HepG2 (cell line): ENCODE data around the gene TOPBP1. TPM values are rescaled to one million over a fixed set of nuclear protein-coding genes. Genes with fewer than 3 reads are reported as not detected.
A peak's percentile ranks its signal among the peaks of the same experiment; 100 is the strongest.

Source experiments
- ARID4A ChIP-seq: sonication (generic); formaldehyde crosslinking; IDR thresholded peaks from 2 replicates; pipeline ENCODE4 v1.5.0; 2020; ENCODE audit warnings: mild to moderate bottlenecking, missing genetic modification reagents, borderline replicate concordance
- ATF7 ChIP-seq, 2 experiments: fragments of 450-650 bp in 1 of 2; sonication (generic) in 1 of 2; formaldehyde crosslinking in 1 of 2; IDR thresholded peaks; 2 replicates each; pipeline versions ENCODE4 v1.4.0 to v1.6.1; 2016 to 2020; ENCODE audit warnings: antibody characterized with exemption in 1 of 2, mild to moderate bottlenecking in 1 of 2, missing genetic modification reagents in 1 of 2
- CEBPB ChIP-seq: IDR thresholded peaks from 2 replicates; pipeline ENCODE4 v1.6.1; 2011; ENCODE audit warnings: low read depth, low read length, improper control_type of control experiment, borderline replicate concordance
- ETV5 ChIP-seq: IDR thresholded peaks from 2 replicates; pipeline ENCODE4 v1.6.1; 2018; ENCODE audit warnings: missing biosample characterization, missing genetic modification reagents, inconsistent platforms, borderline replicate concordance
- FOXK2 ChIP-seq: fragments of 450-650 bp; IDR thresholded peaks from 2 replicates; pipeline ENCODE4 v1.6.1; 2016
- HES4 ChIP-seq: sonication (generic); formaldehyde crosslinking; IDR thresholded peaks from 2 replicates; pipeline ENCODE4 v1.9.0; 2021; ENCODE audit warnings: mild to moderate bottlenecking, missing genetic modification reagents, borderline replicate concordance
- HNF4A ChIP-seq: sonication (generic); formaldehyde crosslinking; IDR thresholded peaks from 2 replicates; pipeline ENCODE4 v1.4.0; 2020; ENCODE audit warnings: missing genetic modification reagents
- HOXD1 ChIP-seq: sonication (generic); formaldehyde crosslinking; IDR thresholded peaks from 2 replicates; pipeline ENCODE4 v1.5.0; 2020; ENCODE audit warnings: missing genetic modification reagents
- IKZF1 ChIP-seq: fragments of 450-650 bp; IDR thresholded peaks from 2 replicates; pipeline ENCODE4 v1.7.1; 2016
- IRF2 ChIP-seq: IDR thresholded peaks from 2 replicates; pipeline ENCODE4 v1.6.1; 2018; ENCODE audit warnings: missing genetic modification reagents, missing compliant biosample characterization
- KLF16 ChIP-seq, 2 experiments: sonication (generic) in 1 of 2; formaldehyde crosslinking in 1 of 2; IDR thresholded peaks; 2 replicates each; pipeline versions ENCODE4 v1.6.1 to v1.8.0; 2016 to 2023; ENCODE audit warnings: missing genetic modification reagents in 2 of 2, missing compliant biosample characterization in 1 of 2
- KMT2A ChIP-seq: sonication (generic); formaldehyde crosslinking; IDR thresholded peaks from 2 replicates; pipeline ENCODE4 v1.4.0; 2020; ENCODE audit warnings: missing genetic modification reagents
- MLLT10 ChIP-seq: sonication (generic); formaldehyde crosslinking; IDR thresholded peaks from 2 replicates; pipeline ENCODE4 v1.4.0; 2020; ENCODE audit warnings: missing genetic modification reagents
- PREB ChIP-seq: sonication (generic); formaldehyde crosslinking; IDR thresholded peaks from 2 replicates; pipeline ENCODE4 v1.4.0; 2020; ENCODE audit warnings: missing genetic modification reagents
- RFXAP ChIP-seq: sonication (generic); formaldehyde crosslinking; IDR thresholded peaks from 2 replicates; pipeline ENCODE4 v1.4.0; 2020; ENCODE audit warnings: missing genetic modification reagents, borderline replicate concordance
- TOE1 ChIP-seq: sonication (generic); formaldehyde crosslinking; IDR thresholded peaks from 2 replicates; pipeline ENCODE4 v1.4.0; 2020; ENCODE audit warnings: mild to moderate bottlenecking, missing genetic modification reagents
- ZMAT3 ChIP-seq: sonication (generic); formaldehyde crosslinking; conservative IDR thresholded peaks from 2 replicates; pipeline ENCODE4 v1.7.0; 2021; ENCODE audit warnings: missing genetic modification reagents
- ZNF724P ChIP-seq: sonication (generic); formaldehyde crosslinking; IDR thresholded peaks from 2 replicates; pipeline ENCODE4 v1.8.0; 2022; ENCODE audit warnings: missing genetic modification reagents, borderline replicate concordance
- polyA plus RNA-seq, 8 experiments: library from polyadenylated mRNA; depleted of rRNA in 3 of 8; stranded (reverse) in 7 of 8; unstranded in 1 of 8; fragments of >200 nt; fragmentation: Illumina TruSeq in 4 of 8; extraction: Trizol in 4 of 8; gene quantifications; 2 replicates each; pipeline versions ENCODE4 v1.2.1 to v1.2.3, GENCODE V29; 2011 to 2016; ENCODE audit warnings: low read depth in 4 of 8, missing spikeins in 1 of 8, mixed read lengths in 1 of 8; ENCODE audit not compliant: insufficient read depth in 1 of 8
- total RNA-seq, 5 experiments: library from RNA; depleted of rRNA; stranded (reverse); fragments of >200 nt; fragmentation: Illumina TruSeq; extraction: Trizol; gene quantifications; 2 replicates each; pipeline ENCODE4 v1.2.3, GENCODE V29; 2016; ENCODE audit warnings: low read depth in 1 of 5
- TF ChIP-seq, protein P1 (sequence below): sonication (generic); formaldehyde crosslinking; IDR thresholded peaks from 2 replicates; pipeline ENCODE4 v1.4.0; 2020; ENCODE audit warnings: missing genetic modification reagents
- TF ChIP-seq, protein P2 (sequence below): IDR thresholded peaks from 2 replicates; pipeline ENCODE4 v1.6.1; 2016
- TF ChIP-seq, protein P3 (sequence below): IDR thresholded peaks from 2 replicates; pipeline ENCODE4 v1.6.1; 2012; ENCODE audit warnings: inconsistent platforms

The TOPBP1 gene
- total and polyA plus RNA-seq, 2 of the 13 experiments (the other 11 are each of a cell fraction or from before 2014, with no cell fraction given) = 24.3 to 42.9 TPM

DNA sequence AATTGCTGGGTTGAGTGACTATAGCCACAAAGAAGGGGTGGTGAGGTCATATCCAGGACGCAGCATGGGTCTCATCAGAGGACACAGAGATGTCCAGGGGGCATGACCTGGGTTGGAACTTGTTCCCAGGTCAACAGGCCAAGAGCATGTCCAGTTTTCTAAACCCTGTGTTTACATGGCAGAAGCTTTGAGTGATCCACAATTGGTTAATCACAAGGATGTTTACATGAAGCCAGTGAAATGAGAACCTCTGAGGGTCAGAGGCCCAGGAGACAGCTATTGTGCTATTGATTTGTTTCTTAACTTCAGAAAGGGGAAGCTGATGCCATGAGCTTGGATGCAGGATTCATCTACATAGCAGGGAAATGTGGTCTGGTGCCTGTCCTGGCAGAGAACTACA lies 42.2 kb upstream of the TOPBP1 start (continued):
- peak; percentile 70; the same call in 1 of the 2 replicates for TF ChIP-seq ARID4A (CRISPR knock-in tag)
- 0 out of 2 replicates have a peak, but pooled peaks have one; percentile 53 for TF ChIP-seq HOXD1
- TF ChIP-seq ATF7 (IDR thresholded peaks at IDR 0.05) = no peak
- 0 out of 2 replicates have a peak, but pooled peaks have one; percentile 53 for TF ChIP-seq ATF7 (CRISPR knock-in tag; IDR thresholded peaks at IDR 0.05)
- no peak for TF ChIP-seq PREB (CRISPR knock-in tag)
- TF ChIP-seq ZMAT3 (CRISPR knock-in tag) = peak; percentile 73; the same call in 1 of the 2 replicates
- TF ChIP-seq MLLT10 (CRISPR knock-in tag) = no peak
- no peak for TF ChIP-seq FOXK2
- TF ChIP-seq HNF4A (CRISPR knock-in tag) = peak; percentile 87
- TF ChIP-seq KLF16 (CRISPR knock-in tag; IDR thresholded peaks at IDR 0.05) = peak in 1 of 2 experiments; percentile 64; a peak in 1 of 4 replicates
- TF ChIP-seq, protein P1, sequence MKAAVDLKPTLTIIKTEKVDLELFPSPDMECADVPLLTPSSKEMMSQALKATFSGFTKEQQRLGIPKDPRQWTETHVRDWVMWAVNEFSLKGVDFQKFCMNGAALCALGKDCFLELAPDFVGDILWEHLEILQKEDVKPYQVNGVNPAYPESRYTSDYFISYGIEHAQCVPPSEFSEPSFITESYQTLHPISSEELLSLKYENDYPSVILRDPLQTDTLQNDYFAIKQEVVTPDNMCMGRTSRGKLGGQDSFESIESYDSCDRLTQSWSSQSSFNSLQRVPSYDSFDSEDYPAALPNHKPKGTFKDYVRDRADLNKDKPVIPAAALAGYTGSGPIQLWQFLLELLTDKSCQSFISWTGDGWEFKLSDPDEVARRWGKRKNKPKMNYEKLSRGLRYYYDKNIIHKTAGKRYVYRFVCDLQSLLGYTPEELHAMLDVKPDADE (CRISPR knock-in tag) = no peak
- TF ChIP-seq, protein P2, sequence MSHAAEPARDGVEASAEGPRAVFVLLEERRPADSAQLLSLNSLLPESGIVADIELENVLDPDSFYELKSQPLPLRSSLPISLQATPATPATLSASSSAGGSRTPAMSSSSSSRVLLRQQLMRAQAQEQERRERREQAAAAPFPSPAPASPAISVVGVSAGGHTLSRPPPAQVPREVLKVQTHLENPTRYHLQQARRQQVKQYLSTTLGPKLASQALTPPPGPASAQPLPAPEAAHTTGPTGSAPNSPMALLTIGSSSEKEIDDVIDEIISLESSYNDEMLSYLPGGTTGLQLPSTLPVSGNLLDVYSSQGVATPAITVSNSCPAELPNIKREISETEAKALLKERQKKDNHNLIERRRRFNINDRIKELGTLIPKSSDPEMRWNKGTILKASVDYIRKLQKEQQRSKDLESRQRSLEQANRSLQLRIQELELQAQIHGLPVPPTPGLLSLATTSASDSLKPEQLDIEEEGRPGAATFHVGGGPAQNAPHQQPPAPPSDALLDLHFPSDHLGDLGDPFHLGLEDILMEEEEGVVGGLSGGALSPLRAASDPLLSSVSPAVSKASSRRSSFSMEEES = peak; percentile 34; the same call in 1 of the 2 replicates
- peak; percentile 59; the same call in 1 of the 2 replicates for TF ChIP-seq IRF2 (CRISPR knock-in tag)
- TF ChIP-seq KMT2A (CRISPR knock-in tag) = no peak
- 0 out of 2 replicates have a peak, but pooled peaks have one; percentile 35 for TF ChIP-seq RFXAP (CRISPR knock-in tag)
- no peak for TF ChIP-seq CEBPB
- TF ChIP-seq, protein P3, sequence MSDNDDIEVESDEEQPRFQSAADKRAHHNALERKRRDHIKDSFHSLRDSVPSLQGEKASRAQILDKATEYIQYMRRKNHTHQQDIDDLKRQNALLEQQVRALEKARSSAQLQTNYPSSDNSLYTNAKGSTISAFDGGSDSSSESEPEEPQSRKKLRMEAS = peak; percentile 63
- peak; percentile 50; the same call in 1 of the 2 replicates for TF ChIP-seq ETV5 (CRISPR knock-in tag)
- TF ChIP-seq IKZF1 = no peak
- TF ChIP-seq ZNF724P (CRISPR knock-in tag) = no peak
- TF ChIP-seq TOE1 (CRISPR knock-in tag) = no peak
- TF ChIP-seq HES4 (CRISPR knock-in tag) = no peak
